Measurements from ENCODE around the gene MST1.

DNA sequence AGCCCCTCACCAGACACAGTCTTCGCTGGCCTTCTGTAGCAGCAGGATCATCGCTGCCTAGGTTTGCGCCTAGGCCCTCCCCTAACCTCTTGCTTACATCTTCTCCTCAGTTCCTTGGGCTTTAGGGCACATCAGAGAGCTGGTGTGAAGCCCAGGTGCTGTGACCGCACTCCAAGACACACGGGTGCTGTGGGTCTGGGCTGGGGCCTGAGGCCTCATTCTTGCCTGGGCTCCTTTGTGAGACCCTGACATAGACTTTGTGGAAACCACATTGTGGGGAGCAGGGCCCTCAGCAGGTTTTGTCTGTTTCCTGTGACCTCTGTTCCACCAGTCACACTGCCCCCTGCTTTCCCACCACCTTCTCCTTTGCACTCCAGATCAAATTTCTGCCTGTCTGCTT is 22.2 kb upstream of the MST1 start:
- TF ChIP-seq, protein P1, sequence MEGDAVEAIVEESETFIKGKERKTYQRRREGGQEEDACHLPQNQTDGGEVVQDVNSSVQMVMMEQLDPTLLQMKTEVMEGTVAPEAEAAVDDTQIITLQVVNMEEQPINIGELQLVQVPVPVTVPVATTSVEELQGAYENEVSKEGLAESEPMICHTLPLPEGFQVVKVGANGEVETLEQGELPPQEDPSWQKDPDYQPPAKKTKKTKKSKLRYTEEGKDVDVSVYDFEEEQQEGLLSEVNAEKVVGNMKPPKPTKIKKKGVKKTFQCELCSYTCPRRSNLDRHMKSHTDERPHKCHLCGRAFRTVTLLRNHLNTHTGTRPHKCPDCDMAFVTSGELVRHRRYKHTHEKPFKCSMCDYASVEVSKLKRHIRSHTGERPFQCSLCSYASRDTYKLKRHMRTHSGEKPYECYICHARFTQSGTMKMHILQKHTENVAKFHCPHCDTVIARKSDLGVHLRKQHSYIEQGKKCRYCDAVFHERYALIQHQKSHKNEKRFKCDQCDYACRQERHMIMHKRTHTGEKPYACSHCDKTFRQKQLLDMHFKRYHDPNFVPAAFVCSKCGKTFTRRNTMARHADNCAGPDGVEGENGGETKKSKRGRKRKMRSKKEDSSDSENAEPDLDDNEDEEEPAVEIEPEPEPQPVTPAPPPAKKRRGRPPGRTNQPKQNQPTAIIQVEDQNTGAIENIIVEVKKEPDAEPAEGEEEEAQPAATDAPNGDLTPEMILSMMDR (conservative IDR thresholded peaks at IDR 0.05; ENCODE audit: low read length): no peak
- TF ChIP-seq EZH2phosphoT487 (IDR thresholded peaks at IDR 0.05; ENCODE audit: borderline replicate concordance, low read depth, low read length): no peak

Data from OCI-LY7 (cell line).